H1 (cell line): ENCODE measurements around the gene DPM2. TPM values are rescaled to one million over a fixed set of nuclear protein-coding genes. Genes with fewer than 3 reads are reported as not detected.

Source experiments
- BACH1 ChIP-seq: IDR thresholded peaks from 2 replicates; pipeline ENCODE4 v1.6.1; 2012; ENCODE audit warnings: low read length, improper control_type of control experiment
- BCL11A ChIP-seq, 2 experiments: IDR thresholded peaks; one replicate each; pipeline ENCODE4 v1.6.1; 2011; ENCODE audit warnings: low read depth in 2 of 2, low read length in 2 of 2, mild to moderate bottlenecking in 2 of 2
- CBX5 ChIP-seq: fragments of 300-800, 300-1000 bp; sonication (generic); IDR thresholded peaks from 2 replicates; pipeline ENCODE4 v1.7.1; 2016; ENCODE audit warnings: antibody characterized with exemption, low read length, low read depth
- CEBPB ChIP-seq: IDR thresholded peaks from 2 replicates; pipeline ENCODE4 v1.6.1; 2012; ENCODE audit warnings: low read depth, low read length
- EP300 ChIP-seq, 2 experiments: IDR thresholded peaks; 1 replicate in 1 of 2; 2 replicates in 1 of 2; pipeline ENCODE4 v1.6.1; 2011 to 2012; ENCODE audit warnings: low read depth in 2 of 2, low read length in 2 of 2, mild to moderate bottlenecking in 2 of 2, borderline replicate concordance in 1 of 2, inconsistent platforms in 1 of 2, moderate library complexity in 1 of 2
- EZH2 ChIP-seq: fragments of 200-600 bp; sonication (generic); IDR thresholded peaks from 2 replicates; pipeline ENCODE4 v1.7.1; 2012; ENCODE audit warnings: low read depth, mild to moderate bottlenecking, moderate library complexity, low read length, inconsistent platforms; ENCODE audit not compliant: severe bottlenecking
- GABPA ChIP-seq: IDR thresholded peaks from 2 replicates; pipeline ENCODE4 v1.6.1; 2011; ENCODE audit warnings: mild to moderate bottlenecking, low read length, moderate library complexity, borderline replicate concordance; ENCODE audit not compliant: insufficient read depth
- HDAC6 ChIP-seq: IDR thresholded peaks from one replicate; pipeline ENCODE4 v1.7.1; 2012; ENCODE audit warnings: low read depth, mild to moderate bottlenecking, inconsistent platforms, low read length, moderate library complexity
- KDM4A ChIP-seq: IDR thresholded peaks from one replicate; pipeline ENCODE4 v1.7.1; 2012; ENCODE audit warnings: low read depth, mild to moderate bottlenecking, moderate library complexity, low read length, inconsistent platforms; ENCODE audit not compliant: severe bottlenecking
- KDM5A ChIP-seq: fragments of 200-600 bp; IDR thresholded peaks from 2 replicates; pipeline ENCODE4 v1.7.1; 2012; ENCODE audit warnings: mild to moderate bottlenecking, low read length, inconsistent platforms, mixed read lengths
- NANOG ChIP-seq: IDR thresholded peaks from 2 replicates; pipeline ENCODE4 v1.6.1; 2011; ENCODE audit warnings: low read length, low read depth, mild to moderate bottlenecking, inconsistent platforms; ENCODE audit not compliant: insufficient read depth, poor library complexity, severe bottlenecking
- RFX5 ChIP-seq: IDR thresholded peaks from 2 replicates; pipeline ENCODE4 v1.6.1; 2011; ENCODE audit warnings: low read depth, low read length, improper control_type of control experiment, borderline replicate concordance
- SAP30 ChIP-seq: fragments of 300-600 bp; sonication (generic); IDR thresholded peaks from 2 replicates; pipeline ENCODE4 v1.7.1; 2012; ENCODE audit warnings: low read length, moderate library complexity, mild to moderate bottlenecking, inconsistent platforms; ENCODE audit not compliant: insufficient read depth, insufficient replicate concordance
- SIN3A ChIP-seq, 2 experiments: IDR thresholded peaks in 1 of 2; conservative IDR thresholded peaks in 1 of 2; 2 replicates each; pipeline ENCODE4 v1.6.1; 2011 to 2012; ENCODE audit warnings: low read length in 2 of 2, improper control_type of control experiment in 1 of 2, low read depth in 1 of 2, mild to moderate bottlenecking in 1 of 2
- SIRT6 ChIP-seq: IDR thresholded peaks from one replicate; pipeline ENCODE4 v1.7.1; 2012; ENCODE audit warnings: low read length, inconsistent platforms
- SP1 ChIP-seq: IDR thresholded peaks from 2 replicates; pipeline ENCODE4 v1.6.1; 2011; ENCODE audit warnings: low read depth, low read length
- SRF ChIP-seq: IDR thresholded peaks from 2 replicates; pipeline ENCODE4 v1.6.1; 2011; ENCODE audit warnings: mild to moderate bottlenecking, low read depth, low read length, moderate library complexity
- TCF12 ChIP-seq: IDR thresholded peaks from 2 replicates; pipeline ENCODE4 v1.6.1; 2011; ENCODE audit warnings: low read depth, mild to moderate bottlenecking, low read length
- YY1 ChIP-seq: IDR thresholded peaks from 2 replicates; pipeline ENCODE4 v1.6.1; 2011; ENCODE audit warnings: low read depth, mild to moderate bottlenecking, low read length
- polyA plus RNA-seq, 7 experiments: library from polyadenylated mRNA; depleted of rRNA in 3 of 7; stranded (reverse) in 5 of 7; unstranded in 2 of 7; fragments of >200 nt in 5 of 7; fragments of 200-250 nt in 2 of 7; gene quantifications; 1 replicate in 5 of 7; 2 replicates in 1 of 7; 4 replicates in 1 of 7; pipeline versions ENCODE4 v1.2.1 to v1.2.3, GENCODE V29; 2011 to 2013; ENCODE audit warnings: missing spikeins in 2 of 7, mixed read lengths in 2 of 7
- total RNA-seq: library from RNA; stranded (reverse); fragmentation: NEBNext Ultra II Directional; extraction: Animal tissue kit (Norgen Biotek cat#: 25700); gene quantifications from 2 replicates; pipeline ENCODE4 v1.2.1, GENCODE V29; 2021
- TF ChIP-seq, protein P1 (sequence below): IDR thresholded peaks from 2 replicates; pipeline ENCODE4 v1.6.1; 2012; ENCODE audit warnings: low read length, inconsistent platforms
- TF ChIP-seq, protein P2 (sequence below): IDR thresholded peaks from 2 replicates; pipeline ENCODE4 v1.6.1; 2011; ENCODE audit warnings: low read depth, mild to moderate bottlenecking, low read length; ENCODE audit not compliant: insufficient read depth

The DPM2 gene
- total and polyA plus RNA-seq, 2 of the 8 experiments (the other 6 are each of a cell fraction or from before 2014, with no cell fraction given) = 45.4 to 95.4 TPM

GRCh38 chr9:127980706-127981558, 43.3 kb upstream of the DPM2 start, which contains the start of gene EEIG1 (continued):
- TF ChIP-seq EZH2 (no peak), RFX5 (no peak), KDM5A (no peak), KDM4A (no peak), CEBPB (no peak), HDAC6 (no peak), SAP30 (no peak), SRF (no peak), GABPA (no peak), YY1 (no peak), BCL11A (IDR thresholded peaks at IDR 0.05; ENCODE audit: low read depth in 2 of 2, low read length in 2 of 2) (no peak), SP1 (0 out of 2 replicates have a peak, but pooled peaks have one; percentile 48), CBX5 (no peak), EP300 (IDR thresholded peaks at IDR 0.05; ENCODE audit: borderline replicate concordance in 1 of 2, low read depth in 2 of 2, low read length in 2 of 2) (no peak), TCF12 (no peak), NANOG (no peak), BACH1 (no peak), SIN3A (conservative IDR thresholded peaks at IDR 0.05 in 1 of 2, IDR thresholded peaks at IDR 0.05 in 1 of 2; ENCODE audit: low read depth in 1 of 2, low read length in 2 of 2) (peak; percentile 45; a peak in 2 of 4 replicates), SIRT6 (no peak)
- TF ChIP-seq, protein P1, sequence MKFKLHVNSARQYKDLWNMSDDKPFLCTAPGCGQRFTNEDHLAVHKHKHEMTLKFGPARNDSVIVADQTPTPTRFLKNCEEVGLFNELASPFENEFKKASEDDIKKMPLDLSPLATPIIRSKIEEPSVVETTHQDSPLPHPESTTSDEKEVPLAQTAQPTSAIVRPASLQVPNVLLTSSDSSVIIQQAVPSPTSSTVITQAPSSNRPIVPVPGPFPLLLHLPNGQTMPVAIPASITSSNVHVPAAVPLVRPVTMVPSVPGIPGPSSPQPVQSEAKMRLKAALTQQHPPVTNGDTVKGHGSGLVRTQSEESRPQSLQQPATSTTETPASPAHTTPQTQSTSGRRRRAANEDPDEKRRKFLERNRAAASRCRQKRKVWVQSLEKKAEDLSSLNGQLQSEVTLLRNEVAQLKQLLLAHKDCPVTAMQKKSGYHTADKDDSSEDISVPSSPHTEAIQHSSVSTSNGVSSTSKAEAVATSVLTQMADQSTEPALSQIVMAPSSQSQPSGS = no peak
- TF ChIP-seq, protein P2, sequence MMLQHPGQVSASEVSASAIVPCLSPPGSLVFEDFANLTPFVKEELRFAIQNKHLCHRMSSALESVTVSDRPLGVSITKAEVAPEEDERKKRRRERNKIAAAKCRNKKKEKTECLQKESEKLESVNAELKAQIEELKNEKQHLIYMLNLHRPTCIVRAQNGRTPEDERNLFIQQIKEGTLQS = no peak
